Measurements from ENCODE around the gene CHAMP1. TPM values are rescaled to one million over a fixed set of nuclear protein-coding genes. Genes with fewer than 3 reads are reported as not detected.

CHAMP1 gene
- total and polyA plus RNA-seq, 2 of the 13 experiments (the other 11 are each of a cell fraction or from before 2014, with no cell fraction given) = 8.4 to 9.7 TPM

DNA sequence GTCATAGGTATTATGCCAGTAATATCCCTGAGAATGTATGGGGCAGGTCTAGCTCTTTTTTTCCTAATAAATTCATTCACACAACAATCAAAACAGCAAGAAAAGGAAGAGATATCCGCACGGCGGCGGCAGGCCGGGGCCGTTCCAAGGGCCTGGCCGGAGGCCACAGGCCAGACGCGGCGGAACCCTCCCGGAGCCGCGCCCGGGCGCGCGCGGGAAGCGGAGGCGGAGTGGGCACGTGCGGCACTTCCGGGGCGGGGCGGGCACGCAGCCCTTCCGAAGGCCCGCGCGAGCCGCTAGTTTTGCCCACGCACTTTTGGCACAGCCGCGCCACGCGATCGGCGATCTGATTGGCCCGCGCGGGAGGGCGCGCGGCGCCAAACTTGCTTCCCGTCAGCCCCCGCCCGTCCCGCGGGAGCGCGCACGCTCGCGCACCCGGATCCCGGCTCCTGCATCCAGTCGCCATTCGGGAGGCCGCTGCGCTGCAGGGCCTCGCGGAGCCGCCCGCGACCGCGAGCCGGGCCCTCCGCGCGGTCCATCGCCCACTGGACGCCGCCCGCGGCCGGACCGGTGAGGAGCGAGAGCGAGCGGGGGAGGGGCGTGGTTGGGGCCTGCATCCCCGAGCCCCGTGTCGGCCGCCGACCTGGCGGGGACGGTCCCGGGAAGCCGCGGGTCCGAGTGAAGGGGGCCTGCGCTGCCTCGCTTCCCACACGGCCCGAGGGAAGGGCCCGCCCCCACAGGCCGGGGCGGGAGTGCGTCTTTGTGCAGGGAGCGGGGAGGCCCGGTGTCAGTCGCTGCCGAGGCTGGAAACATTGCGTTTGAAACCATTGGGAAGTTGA lies at the start of gene CHAMP1 (continued):
- no peak for TF ChIP-seq ZSCAN29 (CRISPR knock-in tag; conservative IDR thresholded peaks at IDR 0.05)
- no peak for TF ChIP-seq SOX6 (IDR thresholded peaks at IDR 0.05)
- TF ChIP-seq SOX6 (CRISPR knock-in tag; IDR thresholded peaks at IDR 0.05) = peak; percentile 25; the same call in 1 of the 2 replicates
- TF ChIP-seq, protein P1, sequence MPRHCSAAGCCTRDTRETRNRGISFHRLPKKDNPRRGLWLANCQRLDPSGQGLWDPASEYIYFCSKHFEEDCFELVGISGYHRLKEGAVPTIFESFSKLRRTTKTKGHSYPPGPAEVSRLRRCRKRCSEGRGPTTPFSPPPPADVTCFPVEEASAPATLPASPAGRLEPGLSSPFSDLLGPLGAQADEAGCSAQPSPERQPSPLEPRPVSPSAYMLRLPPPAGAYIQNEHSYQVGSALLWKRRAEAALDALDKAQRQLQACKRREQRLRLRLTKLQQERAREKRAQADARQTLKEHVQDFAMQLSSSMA (CRISPR knock-in tag; IDR thresholded peaks at IDR 0.05) = no peak
- TF ChIP-seq, protein P2, sequence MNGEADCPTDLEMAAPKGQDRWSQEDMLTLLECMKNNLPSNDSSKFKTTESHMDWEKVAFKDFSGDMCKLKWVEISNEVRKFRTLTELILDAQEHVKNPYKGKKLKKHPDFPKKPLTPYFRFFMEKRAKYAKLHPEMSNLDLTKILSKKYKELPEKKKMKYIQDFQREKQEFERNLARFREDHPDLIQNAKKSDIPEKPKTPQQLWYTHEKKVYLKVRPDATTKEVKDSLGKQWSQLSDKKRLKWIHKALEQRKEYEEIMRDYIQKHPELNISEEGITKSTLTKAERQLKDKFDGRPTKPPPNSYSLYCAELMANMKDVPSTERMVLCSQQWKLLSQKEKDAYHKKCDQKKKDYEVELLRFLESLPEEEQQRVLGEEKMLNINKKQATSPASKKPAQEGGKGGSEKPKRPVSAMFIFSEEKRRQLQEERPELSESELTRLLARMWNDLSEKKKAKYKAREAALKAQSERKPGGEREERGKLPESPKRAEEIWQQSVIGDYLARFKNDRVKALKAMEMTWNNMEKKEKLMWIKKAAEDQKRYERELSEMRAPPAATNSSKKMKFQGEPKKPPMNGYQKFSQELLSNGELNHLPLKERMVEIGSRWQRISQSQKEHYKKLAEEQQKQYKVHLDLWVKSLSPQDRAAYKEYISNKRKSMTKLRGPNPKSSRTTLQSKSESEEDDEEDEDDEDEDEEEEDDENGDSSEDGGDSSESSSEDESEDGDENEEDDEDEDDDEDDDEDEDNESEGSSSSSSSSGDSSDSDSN (CRISPR knock-in tag; IDR thresholded peaks at IDR 0.05) = peak; percentile 85; the same call in 1 of the 2 replicates
- TF ChIP-seq ZNF709 (CRISPR knock-in tag; IDR thresholded peaks at IDR 0.05) = peak; percentile 96
- TF ChIP-seq GTF3A (CRISPR knock-in tag; conservative IDR thresholded peaks at IDR 0.05) = no peak
- TF ChIP-seq ZNF576 (CRISPR knock-in tag; IDR thresholded peaks at IDR 0.05) = no peak
- TF ChIP-seq POGZ (CRISPR knock-in tag; IDR thresholded peaks at IDR 0.05) = peak; percentile 64; the same call in 1 of the 2 replicates
- TF ChIP-seq, protein P3, sequence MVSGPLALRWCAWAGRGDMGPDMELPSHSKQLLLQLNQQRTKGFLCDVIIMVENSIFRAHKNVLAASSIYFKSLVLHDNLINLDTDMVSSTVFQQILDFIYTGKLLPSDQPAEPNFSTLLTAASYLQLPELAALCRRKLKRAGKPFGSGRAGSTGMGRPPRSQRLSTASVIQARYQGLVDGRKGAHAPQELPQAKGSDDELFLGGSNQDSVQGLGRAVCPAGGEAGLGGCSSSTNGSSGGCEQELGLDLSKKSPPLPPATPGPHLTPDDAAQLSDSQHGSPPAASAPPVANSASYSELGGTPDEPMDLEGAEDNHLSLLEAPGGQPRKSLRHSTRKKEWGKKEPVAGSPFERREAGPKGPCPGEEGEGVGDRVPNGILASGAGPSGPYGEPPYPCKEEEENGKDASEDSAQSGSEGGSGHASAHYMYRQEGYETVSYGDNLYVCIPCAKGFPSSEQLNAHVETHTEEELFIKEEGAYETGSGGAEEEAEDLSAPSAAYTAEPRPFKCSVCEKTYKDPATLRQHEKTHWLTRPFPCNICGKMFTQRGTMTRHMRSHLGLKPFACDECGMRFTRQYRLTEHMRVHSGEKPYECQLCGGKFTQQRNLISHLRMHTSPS (CRISPR knock-in tag; IDR thresholded peaks at IDR 0.05; ENCODE audit: low read depth) = no peak
- no peak for TF ChIP-seq ZNF496 (CRISPR knock-in tag; IDR thresholded peaks at IDR 0.05; ENCODE audit: insufficient replicate concordance)
- TF ChIP-seq, protein P4, sequence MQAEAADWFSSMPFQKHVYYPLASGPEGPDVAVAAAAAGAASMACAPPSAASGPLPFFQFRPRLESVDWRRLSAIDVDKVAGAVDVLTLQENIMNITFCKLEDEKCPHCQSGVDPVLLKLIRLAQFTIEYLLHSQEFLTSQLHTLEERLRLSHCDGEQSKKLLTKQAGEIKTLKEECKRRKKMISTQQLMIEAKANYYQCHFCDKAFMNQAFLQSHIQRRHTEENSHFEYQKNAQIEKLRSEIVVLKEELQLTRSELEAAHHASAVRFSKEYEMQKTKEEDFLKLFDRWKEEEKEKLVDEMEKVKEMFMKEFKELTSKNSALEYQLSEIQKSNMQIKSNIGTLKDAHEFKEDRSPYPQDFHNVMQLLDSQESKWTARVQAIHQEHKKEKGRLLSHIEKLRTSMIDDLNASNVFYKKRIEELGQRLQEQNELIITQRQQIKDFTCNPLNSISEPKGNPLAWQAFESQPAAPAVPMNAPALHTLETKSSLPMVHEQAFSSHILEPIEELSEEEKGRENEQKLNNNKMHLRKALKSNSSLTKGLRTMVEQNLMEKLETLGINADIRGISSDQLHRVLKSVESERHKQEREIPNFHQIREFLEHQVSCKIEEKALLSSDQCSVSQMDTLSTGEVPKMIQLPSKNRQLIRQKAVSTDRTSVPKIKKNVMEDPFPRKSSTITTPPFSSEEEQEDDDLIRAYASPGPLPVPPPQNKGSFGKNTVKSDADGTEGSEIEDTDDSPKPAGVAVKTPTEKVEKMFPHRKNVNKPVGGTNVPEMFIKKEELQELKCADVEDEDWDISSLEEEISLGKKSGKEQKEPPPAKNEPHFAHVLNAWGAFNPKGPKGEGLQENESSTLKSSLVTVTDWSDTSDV (CRISPR knock-in tag; IDR thresholded peaks at IDR 0.05) = no peak
- TF ChIP-seq, protein P5, sequence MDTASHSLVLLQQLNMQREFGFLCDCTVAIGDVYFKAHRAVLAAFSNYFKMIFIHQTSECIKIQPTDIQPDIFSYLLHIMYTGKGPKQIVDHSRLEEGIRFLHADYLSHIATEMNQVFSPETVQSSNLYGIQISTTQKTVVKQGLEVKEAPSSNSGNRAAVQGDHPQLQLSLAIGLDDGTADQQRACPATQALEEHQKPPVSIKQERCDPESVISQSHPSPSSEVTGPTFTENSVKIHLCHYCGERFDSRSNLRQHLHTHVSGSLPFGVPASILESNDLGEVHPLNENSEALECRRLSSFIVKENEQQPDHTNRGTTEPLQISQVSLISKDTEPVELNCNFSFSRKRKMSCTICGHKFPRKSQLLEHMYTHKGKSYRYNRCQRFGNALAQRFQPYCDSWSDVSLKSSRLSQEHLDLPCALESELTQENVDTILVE (CRISPR knock-in tag; IDR thresholded peaks at IDR 0.05) = peak; percentile 71
- peak; percentile 44; the same call in 1 of the 2 replicates for TF ChIP-seq ZBTB39 (CRISPR knock-in tag; IDR thresholded peaks at IDR 0.05)
- no peak; the same call in 1 of the 2 replicates for TF ChIP-seq ZNF225 (CRISPR knock-in tag; IDR thresholded peaks at IDR 0.05)
- no peak for TF ChIP-seq SSRP1 (CRISPR knock-in tag; IDR thresholded peaks at IDR 0.05)
- TF ChIP-seq THYN1 (CRISPR knock-in tag; IDR thresholded peaks at IDR 0.05; ENCODE audit: borderline replicate concordance, low read depth) = no peak
